ENCODE results near the gene PCSK9. TPM values are rescaled to one million over a fixed set of nuclear protein-coding genes. Genes with fewer than 3 reads are reported as not detected.
A peak's percentile ranks its signal among the peaks of the same experiment; 100 is the strongest.

The PCSK9 gene
- total RNA-seq, 2 experiments from 2014 or later, result not detected

DNA sequence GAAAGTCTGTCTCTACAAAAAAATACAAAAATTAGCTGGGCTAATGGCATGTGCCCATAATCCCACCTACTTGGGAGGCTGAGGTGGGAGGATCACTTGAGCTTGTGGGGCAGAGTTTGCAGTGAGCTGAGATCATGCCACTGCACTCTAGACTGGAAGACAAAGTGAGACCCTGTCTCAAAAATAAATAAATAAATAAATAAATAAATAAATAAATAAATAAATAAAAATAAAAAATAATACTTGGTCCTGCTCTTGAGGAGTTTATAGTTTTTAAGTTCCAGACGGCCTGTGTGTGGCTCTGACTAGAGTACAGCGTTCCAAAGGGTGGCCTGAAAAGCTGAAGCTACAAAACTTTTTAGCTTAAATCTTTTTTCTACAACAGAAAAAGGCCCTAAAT lies 35.1 kb downstream of the PCSK9 start:
- no peak overlapping the region for H3K27ac Mint-ChIP-seq
- H3K36me3 Mint-ChIP-seq (ENCODE audit: low read depth), result peaks cover 99% of the 10 kb centered on the region
- intact Hi-C loops (cut with DNase I, micrococcal nuclease), result loop anchor here in 1 of 2 experiments (10.0 kb wide), 1 partner anchor 200 kb away; no protein-coding TSS in a partner anchor
- no peaks in the 10 kb centered on the region for H3K4me1 Mint-ChIP-seq (ENCODE audit: low read depth)
- Histone ChIP-seq H3K27me3 (ENCODE audit: control insufficient read depth in 1 of 2, insufficient read depth in 2 of 2, low read length in 2 of 2) (no peaks in the 10 kb centered on the region), H3K36me3 (ENCODE audit: insufficient read depth, low read length) (peaks cover 99% of the 10 kb centered on the region), H3K4me1 (ENCODE audit: insufficient read depth, low read length) (no peaks in the 10 kb centered on the region), H3K27ac (ENCODE audit: low read depth in 1 of 2, low read length in 2 of 2) (no peak overlapping the region), H3K9me3 (ENCODE audit: control insufficient read depth in 1 of 2, insufficient read depth in 1 of 2, low read length in 2 of 2) (no peaks in the 10 kb centered on the region), H3K4me3 (ENCODE audit: low read length) (no peak overlapping the region)
- DNase-seq (no peak), ATAC-seq (ENCODE audit: poor library complexity) (no peak)
- POLR2A ChIA-PET, result no interaction called here
- no peak overlapping the region for H3K4me3 Mint-ChIP-seq
- TF ChIP-seq, protein P1, sequence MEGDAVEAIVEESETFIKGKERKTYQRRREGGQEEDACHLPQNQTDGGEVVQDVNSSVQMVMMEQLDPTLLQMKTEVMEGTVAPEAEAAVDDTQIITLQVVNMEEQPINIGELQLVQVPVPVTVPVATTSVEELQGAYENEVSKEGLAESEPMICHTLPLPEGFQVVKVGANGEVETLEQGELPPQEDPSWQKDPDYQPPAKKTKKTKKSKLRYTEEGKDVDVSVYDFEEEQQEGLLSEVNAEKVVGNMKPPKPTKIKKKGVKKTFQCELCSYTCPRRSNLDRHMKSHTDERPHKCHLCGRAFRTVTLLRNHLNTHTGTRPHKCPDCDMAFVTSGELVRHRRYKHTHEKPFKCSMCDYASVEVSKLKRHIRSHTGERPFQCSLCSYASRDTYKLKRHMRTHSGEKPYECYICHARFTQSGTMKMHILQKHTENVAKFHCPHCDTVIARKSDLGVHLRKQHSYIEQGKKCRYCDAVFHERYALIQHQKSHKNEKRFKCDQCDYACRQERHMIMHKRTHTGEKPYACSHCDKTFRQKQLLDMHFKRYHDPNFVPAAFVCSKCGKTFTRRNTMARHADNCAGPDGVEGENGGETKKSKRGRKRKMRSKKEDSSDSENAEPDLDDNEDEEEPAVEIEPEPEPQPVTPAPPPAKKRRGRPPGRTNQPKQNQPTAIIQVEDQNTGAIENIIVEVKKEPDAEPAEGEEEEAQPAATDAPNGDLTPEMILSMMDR (IDR thresholded peaks at IDR 0.05), result no peak
- no peaks in the 10 kb centered on the region for H3K27me3 Mint-ChIP-seq
- H3K9me3 Mint-ChIP-seq, result no peaks in the 10 kb centered on the region
- CTCF ChIA-PET, result interaction anchor here (0.5 kb wide), 1 partner anchor 1373 kb away, joined by 3 read pairs; no protein-coding TSS in a partner anchor

DNA sequence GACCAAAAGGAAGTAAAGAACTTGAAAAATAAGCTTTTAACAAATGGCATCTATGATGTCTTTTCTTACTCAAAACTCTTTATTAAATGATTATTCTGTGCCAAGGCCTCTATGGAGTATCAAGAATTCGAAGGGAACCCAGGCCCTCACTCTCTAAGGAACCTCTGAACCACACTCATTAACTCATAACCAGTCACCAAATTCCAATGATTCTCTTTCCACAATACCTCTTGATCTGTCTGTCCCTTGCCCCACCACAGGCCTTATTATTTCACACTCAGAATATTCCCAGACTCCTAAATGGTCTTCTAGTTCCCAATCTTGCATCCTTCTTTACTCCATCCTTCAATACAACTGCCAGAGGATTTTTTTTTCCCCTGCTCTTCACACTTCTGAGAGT lies 37.0 kb downstream of the PCSK9 start:
- ChIA-PET CTCF (no interaction called here), POLR2A (no interaction called here)
- H3K4me1 ChIP-seq (ENCODE audit: insufficient read depth, low read length), result no peaks in the 10 kb centered on the region
- H3K9me3 ChIP-seq (ENCODE audit: control insufficient read depth in 1 of 2, insufficient read depth in 1 of 2, low read length in 2 of 2), result no peaks in the 10 kb centered on the region
- no peaks in the 10 kb centered on the region for H3K9me3 Mint-ChIP-seq
- no peaks in the 10 kb centered on the region for H3K27me3 Mint-ChIP-seq
- no peak overlapping the region for H3K4me3 ChIP-seq (ENCODE audit: low read length)
- no peak for ATAC-seq (ENCODE audit: poor library complexity)
- H3K36me3 Mint-ChIP-seq (ENCODE audit: low read depth), result peaks cover 99% of the 10 kb centered on the region
- intact Hi-C loops (cut with DNase I, micrococcal nuclease), result loop anchor here in 1 of 2 experiments (10.0 kb wide), 1 partner anchor 198 kb away; no protein-coding TSS in a partner anchor
- no peaks in the 10 kb centered on the region for H3K4me1 Mint-ChIP-seq (ENCODE audit: low read depth)
- peak overlapping the region; percentile 16 for H3K27ac Mint-ChIP-seq
- DNase-seq, result no peak
- H3K27me3 ChIP-seq (ENCODE audit: control insufficient read depth in 1 of 2, insufficient read depth in 2 of 2, low read length in 2 of 2), result no peaks in the 10 kb centered on the region
- peaks cover 99% of the 10 kb centered on the region for H3K36me3 ChIP-seq (ENCODE audit: insufficient read depth, low read length)
- TF ChIP-seq, protein P1 (IDR thresholded peaks at IDR 0.05), result no peak
- no peak overlapping the region for H3K4me3 Mint-ChIP-seq
- H3K27ac ChIP-seq (ENCODE audit: low read depth in 1 of 2, low read length in 2 of 2), result no peak overlapping the region

DNA sequence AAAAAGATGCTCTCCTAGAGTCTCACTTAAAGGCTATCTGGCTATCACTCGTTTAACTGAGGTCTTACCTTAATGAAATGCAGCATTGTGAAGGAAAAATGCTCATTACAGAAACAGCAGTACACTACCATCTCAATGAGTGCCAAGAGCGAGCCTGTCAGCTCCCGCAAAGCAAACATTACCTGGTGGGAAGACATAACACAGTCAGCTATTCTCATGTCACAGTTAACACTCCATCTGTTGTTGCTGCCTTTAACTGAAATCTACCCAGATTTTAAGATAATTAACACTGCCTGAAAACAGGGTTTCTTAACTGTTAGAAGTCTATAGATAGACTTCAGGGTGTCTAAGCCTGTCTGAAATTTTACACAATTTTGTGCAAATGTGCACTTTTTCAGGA lies 39.1 kb downstream of the PCSK9 start:
- intact Hi-C loops (cut with DNase I, micrococcal nuclease), result loop anchor here in 1 of 2 experiments (10.0 kb wide), 1 partner anchor 196 kb away; no protein-coding TSS in a partner anchor
- no peak overlapping the region for H3K27ac Mint-ChIP-seq
- no peaks in the 10 kb centered on the region for H3K9me3 Mint-ChIP-seq
- no peaks in the 10 kb centered on the region for H3K4me1 Mint-ChIP-seq (ENCODE audit: low read depth)
- POLR2A ChIA-PET, result interaction anchor here (0.5 kb wide), 1 partner anchor 27 kb away, joined by 3 read pairs; no protein-coding TSS in a partner anchor
- DNase-seq, result no peak
- H3K27me3 Mint-ChIP-seq, result no peaks in the 10 kb centered on the region
- H3K4me3 Mint-ChIP-seq, result no peak overlapping the region
- ATAC-seq (ENCODE audit: poor library complexity), result no peak
- Histone ChIP-seq H3K4me1 (ENCODE audit: insufficient read depth, low read length) (no peaks in the 10 kb centered on the region), H3K27ac (ENCODE audit: low read depth in 1 of 2, low read length in 2 of 2) (no peak overlapping the region), H3K27me3 (ENCODE audit: control insufficient read depth in 1 of 2, insufficient read depth in 2 of 2, low read length in 2 of 2) (no peaks in the 10 kb centered on the region), H3K4me3 (ENCODE audit: low read length) (no peak overlapping the region), H3K36me3 (ENCODE audit: insufficient read depth, low read length) (peaks cover 99% of the 10 kb centered on the region), H3K9me3 (ENCODE audit: control insufficient read depth in 1 of 2, insufficient read depth in 1 of 2, low read length in 2 of 2) (no peaks in the 10 kb centered on the region)
- TF ChIP-seq, protein P1 (IDR thresholded peaks at IDR 0.05), result no peak
- H3K36me3 Mint-ChIP-seq (ENCODE audit: low read depth), result peaks cover 99% of the 10 kb centered on the region
- CTCF ChIA-PET, result interaction anchor here (0.6 kb wide), 1 partner anchor 222 kb away, joined by 3 read pairs; no protein-coding TSS in a partner anchor

Measured in CD4-positive, alpha-beta T cell (primary cell).